ENCODE results near the gene TMEM200A.
A peak's percentile ranks its signal among the peaks of the same experiment; 100 is the strongest.
"Not testable (repeated sequence)": the region's sequence is repeated elsewhere in the genome, so short reads cannot be mapped to it uniquely, and the experiment has no call there.

The TMEM200A gene

DNA sequence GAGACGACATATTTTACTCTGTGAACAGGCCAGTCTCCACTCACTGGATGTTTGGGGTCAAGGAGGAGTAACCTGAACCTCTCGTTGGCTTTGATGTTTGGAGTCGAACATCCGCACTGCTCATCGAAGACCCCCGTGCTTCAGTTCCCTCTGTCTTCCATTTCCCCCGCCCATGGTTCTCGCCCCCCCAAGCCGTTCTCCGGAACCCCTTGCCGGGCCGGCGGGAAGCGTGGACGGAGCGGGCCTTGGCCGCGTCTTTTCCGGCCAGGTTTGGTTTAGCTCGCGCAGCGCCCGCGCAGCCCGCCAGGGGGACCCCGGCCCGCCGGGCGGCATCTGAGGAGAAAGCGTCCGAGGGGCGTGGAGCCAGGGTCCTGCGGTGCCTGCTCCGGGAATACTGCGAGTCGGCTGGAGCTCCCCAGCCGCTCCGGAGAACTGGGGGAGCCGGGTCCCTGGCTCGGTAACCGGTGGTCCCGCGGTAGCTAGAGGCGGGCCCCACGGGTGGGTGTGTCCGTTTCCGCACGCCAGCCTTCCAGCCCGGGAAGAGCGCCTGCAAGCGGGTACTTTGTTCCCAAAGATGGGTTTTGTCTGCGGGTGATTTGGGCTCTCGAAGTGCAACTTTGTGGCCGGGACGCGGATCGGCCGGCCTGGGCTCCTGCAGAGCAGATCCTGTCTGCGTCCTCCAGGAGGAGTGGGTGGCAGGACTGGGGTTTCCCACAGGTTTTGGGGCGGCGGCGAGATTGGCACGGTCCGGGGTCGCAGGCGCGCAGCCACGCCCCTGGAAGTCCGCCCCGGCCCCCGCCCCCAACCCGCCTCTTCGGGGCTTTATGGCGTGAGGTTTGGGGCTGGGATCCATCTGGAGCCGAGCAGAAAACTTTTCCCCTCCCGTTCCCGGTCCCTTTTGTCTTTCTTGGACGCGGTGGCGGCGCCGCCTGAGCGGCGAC, at the start of gene TMEM200A:
TMEM200A (plus strand) TSS at position 852 of the 941 bp plus-strand sequence. CDS start 74,406 bp downstream, outside the sequence.
- H3K4me3 ChIP-seq (ENCODE audit: control insufficient read depth, low read depth, low read length): peak within 1 kb of the TSS; percentile 87
- no peak for TF ChIP-seq CTCF (conservative IDR thresholded peaks at IDR 0.05; ENCODE audit: control insufficient read depth, insufficient read depth, low read depth, low read length)
- peak; percentile 63 for DNase-seq (ENCODE audit: low read depth)

DNA sequence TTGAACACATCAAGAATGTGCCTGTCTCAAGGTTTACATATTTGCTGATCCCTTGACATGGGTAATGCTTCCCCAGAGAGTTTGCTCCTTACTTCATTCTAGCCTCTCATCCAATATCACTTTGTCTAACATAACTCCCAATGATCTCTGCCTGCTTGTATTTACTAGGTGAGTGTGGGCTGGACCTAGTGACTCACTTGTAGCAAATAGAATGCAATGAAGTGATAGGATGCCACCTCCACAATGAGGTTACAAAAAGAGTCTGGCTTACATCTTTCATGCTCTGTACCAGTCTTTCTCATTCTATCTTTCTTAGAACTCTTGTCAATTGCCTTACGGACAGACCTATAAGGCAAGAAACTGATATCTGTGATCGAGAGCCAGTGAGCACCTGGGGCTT, 44.9 kb upstream of the TMEM200A start:
- no peak for TF ChIP-seq CTCF (conservative IDR thresholded peaks at IDR 0.05; ENCODE audit: control insufficient read depth, insufficient read depth, low read depth, low read length)
- H3K4me3 ChIP-seq (ENCODE audit: control insufficient read depth, low read depth, low read length): no peak overlapping the region

DNA sequence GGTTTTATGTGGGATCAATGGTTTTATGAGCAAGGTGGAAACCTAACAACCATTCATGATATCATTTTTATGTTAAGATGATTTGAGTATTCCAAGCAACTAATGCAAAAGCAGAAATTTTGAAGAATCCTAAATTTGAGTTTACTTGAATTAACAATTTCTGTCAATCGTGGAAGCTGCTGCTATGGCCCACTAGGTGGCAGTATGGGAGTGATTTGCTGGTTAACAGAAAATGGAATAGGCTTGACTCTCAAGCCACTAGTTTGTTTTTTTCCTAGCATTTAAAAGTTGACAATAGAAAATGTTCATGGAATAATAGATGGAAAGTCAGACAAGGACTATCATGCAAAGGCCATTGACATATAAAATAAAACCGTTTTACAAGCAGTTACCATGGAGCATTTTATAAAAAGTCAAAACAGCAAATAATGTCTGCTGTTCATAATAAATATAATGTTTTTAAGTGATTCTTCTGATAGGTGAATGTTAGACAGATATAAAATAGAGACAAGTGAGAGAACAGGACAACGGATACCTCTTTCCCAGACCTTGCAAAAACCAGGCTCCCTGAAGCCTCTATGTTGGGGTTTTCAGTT, 43.0 kb upstream of the TMEM200A start:
- DNase-seq (ENCODE audit: low read depth): peak; percentile 83
- peak; percentile 98 for TF ChIP-seq CTCF (conservative IDR thresholded peaks at IDR 0.05; ENCODE audit: control insufficient read depth, insufficient read depth, low read depth, low read length)
- no peak overlapping the region for H3K4me3 ChIP-seq (ENCODE audit: control insufficient read depth, low read depth, low read length)

More for the DNA sequence above, 44.9 kb upstream of the TMEM200A start:
- peak; percentile 6 for DNase-seq (ENCODE audit: low read depth)

DNA sequence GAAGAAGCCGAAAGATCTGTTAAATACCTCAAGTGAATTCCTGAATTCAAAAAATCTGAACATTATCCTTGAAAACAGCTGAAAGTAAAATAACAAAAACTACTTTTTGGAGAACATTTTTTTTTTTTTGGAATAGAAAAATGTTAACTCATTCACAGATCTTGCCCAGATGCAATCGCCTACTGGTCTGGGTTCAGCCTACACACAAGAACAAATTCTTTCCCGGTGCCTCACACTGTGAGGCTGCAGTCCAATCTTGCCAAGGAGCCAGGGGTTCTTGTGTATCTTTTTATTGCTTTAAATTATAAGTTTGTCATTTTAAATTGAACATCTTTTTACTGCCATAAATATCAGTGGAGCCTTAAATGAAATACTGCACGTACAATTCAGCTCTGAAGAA, 41.2 kb upstream of the TMEM200A start:
- DNase-seq (ENCODE audit: low read depth): peak; percentile 85
- TF ChIP-seq CTCF (conservative IDR thresholded peaks at IDR 0.05; ENCODE audit: control insufficient read depth, insufficient read depth, low read depth, low read length): no peak
- H3K4me3 ChIP-seq (ENCODE audit: control insufficient read depth, low read depth, low read length): no peak overlapping the region

DNA sequence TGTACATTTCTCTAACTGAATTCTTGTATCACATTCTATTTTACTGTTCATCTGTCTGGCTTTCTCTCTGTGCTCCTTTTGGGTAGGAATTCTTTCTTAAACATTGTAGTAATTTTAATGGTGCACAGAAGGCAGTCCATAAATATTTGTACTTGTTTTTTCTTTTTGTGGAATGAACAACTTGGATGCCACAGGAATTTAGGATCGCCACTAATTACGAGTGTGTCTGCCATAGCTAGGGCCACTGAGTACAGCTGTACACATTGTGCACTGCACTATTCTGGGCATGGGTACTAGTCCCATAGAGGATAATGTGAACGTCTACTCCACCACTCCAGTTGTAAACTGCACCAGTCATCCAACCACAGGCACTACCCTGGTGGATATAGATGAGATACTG, 39.3 kb upstream of the TMEM200A start:
- H3K4me3 ChIP-seq (ENCODE audit: control insufficient read depth, low read depth, low read length): no peak overlapping the region
- no peak for TF ChIP-seq CTCF (conservative IDR thresholded peaks at IDR 0.05; ENCODE audit: control insufficient read depth, insufficient read depth, low read depth, low read length)
- no peak for DNase-seq (ENCODE audit: low read depth)

GRCh38 chr6:130337534-130337933, 28.3 kb upstream of the TMEM200A start:
- no peak for DNase-seq (ENCODE audit: low read depth)

GRCh38 chr6:130346324-130346723, 19.5 kb upstream of the TMEM200A start:
- H3K4me3 ChIP-seq (ENCODE audit: control insufficient read depth, low read depth, low read length); DNase-seq (ENCODE audit: low read depth): not testable (repeated sequence)

More at GRCh38 chr6:130337534-130337933, 28.3 kb upstream of the TMEM200A start:
- H3K4me3 ChIP-seq (ENCODE audit: control insufficient read depth, low read depth, low read length): no peak overlapping the region
- TF ChIP-seq CTCF (conservative IDR thresholded peaks at IDR 0.05; ENCODE audit: control insufficient read depth, insufficient read depth, low read depth, low read length): no peak
